ENCODE results near the gene ZMAT5.

ZMAT5 gene

GRCh38 chr22:29707471-29707870, 59.3 kb downstream of the ZMAT5 start:
- Mint-ChIP-seq H3K4me3 (no peak overlapping the region), H3K27me3 (peaks cover 36% of the 10 kb centered on the region), H3K4me1 (ENCODE audit: low read depth) (peaks cover 9% of the 10 kb centered on the region), H3K27ac (no peak overlapping the region), H3K9me3 (no peaks in the 10 kb centered on the region), H3K36me3 (ENCODE audit: low read depth) (no peaks in the 10 kb centered on the region)
- intact Hi-C loops (cut with micrococcal nuclease): no loop called here

GRCh38 chr22:29707010-29707409, 59.8 kb downstream of the ZMAT5 start:
- Mint-ChIP-seq H3K4me3 (no peak overlapping the region), H3K27me3 (peaks cover 38% of the 10 kb centered on the region), H3K9me3 (no peaks in the 10 kb centered on the region), H3K36me3 (ENCODE audit: low read depth) (no peaks in the 10 kb centered on the region), H3K27ac (no peak overlapping the region), H3K4me1 (ENCODE audit: low read depth) (peaks cover 10% of the 10 kb centered on the region)
- intact Hi-C loops (cut with micrococcal nuclease): no loop called here

GRCh38 chr22:29706486-29706885, 60.3 kb downstream of the ZMAT5 start:
- H3K36me3 Mint-ChIP-seq (ENCODE audit: low read depth): no peaks in the 10 kb centered on the region
- H3K27ac Mint-ChIP-seq: no peak overlapping the region
- peaks cover 10% of the 10 kb centered on the region for H3K4me1 Mint-ChIP-seq (ENCODE audit: low read depth)
- H3K4me3 Mint-ChIP-seq: no peak overlapping the region
- intact Hi-C loops (cut with micrococcal nuclease): no loop called here
- H3K27me3 Mint-ChIP-seq: peaks cover 40% of the 10 kb centered on the region
- no peaks in the 10 kb centered on the region for H3K9me3 Mint-ChIP-seq

GRCh38 chr22:29705651-29706050, 61.2 kb downstream of the ZMAT5 start:
- intact Hi-C loops (cut with micrococcal nuclease): no loop called here
- Mint-ChIP-seq H3K27me3 (peaks cover 41% of the 10 kb centered on the region), H3K4me1 (ENCODE audit: low read depth) (peaks cover 17% of the 10 kb centered on the region), H3K4me3 (no peak overlapping the region), H3K27ac (no peak overlapping the region), H3K9me3 (no peaks in the 10 kb centered on the region), H3K36me3 (ENCODE audit: low read depth) (no peaks in the 10 kb centered on the region)

GRCh38 chr22:29704528-29705285, 62.1 kb downstream of the ZMAT5 start:
- no peaks in the 10 kb centered on the region for H3K36me3 Mint-ChIP-seq (ENCODE audit: low read depth)
- intact Hi-C loops (cut with micrococcal nuclease): no loop called here
- H3K9me3 Mint-ChIP-seq: no peaks in the 10 kb centered on the region
- H3K27me3 Mint-ChIP-seq: peaks cover 39% of the 10 kb centered on the region
- H3K27ac Mint-ChIP-seq: no peak overlapping the region
- peaks cover 17% of the 10 kb centered on the region for H3K4me1 Mint-ChIP-seq (ENCODE audit: low read depth)
- H3K4me3 Mint-ChIP-seq: no peak overlapping the region

GRCh38 chr22:29703569-29704195, 63.1 kb downstream of the ZMAT5 start:
- Mint-ChIP-seq H3K4me3 (no peak overlapping the region), H3K36me3 (ENCODE audit: low read depth) (no peaks in the 10 kb centered on the region), H3K27ac (no peak overlapping the region), H3K27me3 (peaks cover 39% of the 10 kb centered on the region), H3K9me3 (no peaks in the 10 kb centered on the region), H3K4me1 (ENCODE audit: low read depth) (peaks cover 17% of the 10 kb centered on the region)
- intact Hi-C loops (cut with micrococcal nuclease): no loop called here

GRCh38 chr22:29702931-29703501, 63.8 kb downstream of the ZMAT5 start:
- no peak overlapping the region for H3K27ac Mint-ChIP-seq
- peaks cover 5% of the 10 kb centered on the region for H3K36me3 Mint-ChIP-seq (ENCODE audit: low read depth)
- peaks cover 39% of the 10 kb centered on the region for H3K27me3 Mint-ChIP-seq
- no peaks in the 10 kb centered on the region for H3K9me3 Mint-ChIP-seq
- H3K4me3 Mint-ChIP-seq: no peak overlapping the region
- intact Hi-C loops (cut with micrococcal nuclease): no loop called here
- peaks cover 17% of the 10 kb centered on the region for H3K4me1 Mint-ChIP-seq (ENCODE audit: low read depth)

DNA sequence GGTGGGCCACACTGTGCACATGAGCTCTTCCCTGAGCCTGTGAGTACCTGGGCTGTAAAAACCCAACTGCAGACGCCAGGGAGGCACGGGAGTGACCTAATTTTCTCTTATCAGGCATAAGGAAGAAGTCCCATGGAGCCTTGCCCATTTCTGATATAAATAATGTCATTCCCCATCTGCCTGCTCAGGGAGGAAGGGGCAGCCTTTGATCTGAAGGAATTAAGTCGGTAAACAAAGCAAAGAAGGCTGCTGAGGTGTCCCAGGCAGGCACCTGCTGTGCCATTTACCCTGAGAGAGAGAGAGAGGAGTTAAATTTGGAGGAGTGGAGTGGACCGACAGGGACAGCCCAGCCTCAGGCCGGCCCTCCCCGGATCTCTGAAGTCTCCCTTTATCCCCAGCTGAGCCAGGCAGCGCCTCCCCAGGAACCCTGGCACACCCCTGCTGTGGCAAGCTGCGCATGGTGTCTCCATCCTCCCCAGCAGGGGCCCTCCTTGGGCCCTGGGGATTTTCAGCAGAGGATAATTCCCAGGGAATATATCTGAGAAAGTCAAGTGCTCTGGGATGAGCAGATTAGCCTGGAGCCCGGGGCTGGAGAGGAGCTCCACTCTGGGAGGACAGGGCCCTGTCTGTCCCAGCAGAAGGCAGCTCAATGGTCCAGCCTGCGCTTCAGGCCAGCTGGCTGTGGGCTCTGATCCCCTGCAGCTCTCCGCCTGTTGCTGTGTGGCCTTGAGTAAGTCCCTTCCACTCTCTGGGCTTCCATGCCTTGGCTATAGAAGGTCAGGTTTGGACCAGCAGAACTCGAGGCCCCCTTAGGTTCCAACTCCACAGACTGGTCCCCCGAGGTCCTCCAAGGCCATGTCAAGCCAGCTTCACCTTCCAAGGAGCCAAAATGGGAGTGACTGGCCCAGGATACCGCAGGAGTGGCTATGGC, 64.5 kb downstream of the ZMAT5 start:
- intact Hi-C loops (cut with micrococcal nuclease): no loop called here
- no peak overlapping the region for H3K27ac Mint-ChIP-seq

GRCh38 chr22:29701155-29701999, 65.4 kb downstream of the ZMAT5 start:
- Mint-ChIP-seq H3K36me3 (ENCODE audit: low read depth) (peaks cover 21% of the 10 kb centered on the region), H3K4me1 (ENCODE audit: low read depth) (peaks cover 17% of the 10 kb centered on the region), H3K9me3 (no peaks in the 10 kb centered on the region), H3K4me3 (no peak overlapping the region), H3K27me3 (peaks cover 29% of the 10 kb centered on the region), H3K27ac (no peak overlapping the region)
- intact Hi-C loops (cut with micrococcal nuclease): no loop called here

More for the DNA sequence above, 64.5 kb downstream of the ZMAT5 start:
- no peaks in the 10 kb centered on the region for H3K9me3 Mint-ChIP-seq
- peaks cover 13% of the 10 kb centered on the region for H3K36me3 Mint-ChIP-seq (ENCODE audit: low read depth)
- peaks cover 35% of the 10 kb centered on the region for H3K27me3 Mint-ChIP-seq
- H3K4me1 Mint-ChIP-seq (ENCODE audit: low read depth): peaks cover 17% of the 10 kb centered on the region
- no peak overlapping the region for H3K4me3 Mint-ChIP-seq

DNA sequence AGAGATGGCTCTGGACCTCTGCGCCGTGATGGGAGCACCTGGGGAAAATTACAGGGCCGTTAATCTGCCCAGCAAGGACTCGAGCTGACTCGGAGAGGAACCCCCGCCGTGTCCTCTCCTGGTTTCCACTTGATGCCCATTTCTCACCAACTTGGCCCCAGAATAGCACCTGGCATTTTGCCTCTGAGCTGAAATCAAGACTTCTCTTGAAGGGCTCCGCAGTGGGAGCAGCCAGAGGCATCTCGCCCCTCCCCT, 66.0 kb downstream of the ZMAT5 start:
- H3K9me3 Mint-ChIP-seq: no peaks in the 10 kb centered on the region
- H3K36me3 Mint-ChIP-seq (ENCODE audit: low read depth): peaks cover 27% of the 10 kb centered on the region
- peaks cover 24% of the 10 kb centered on the region for H3K27me3 Mint-ChIP-seq
- no peak overlapping the region for H3K27ac Mint-ChIP-seq
- H3K4me1 Mint-ChIP-seq (ENCODE audit: low read depth): peaks cover 17% of the 10 kb centered on the region
- intact Hi-C loops (cut with micrococcal nuclease): no loop called here
- no peak overlapping the region for H3K4me3 Mint-ChIP-seq

- Mint-ChIP-seq H3K27me3 (peaks cover 24% of the 10 kb centered on the region), H3K27ac (no peak overlapping the region)
- intact Hi-C loops (cut with micrococcal nuclease): no loop called here
Observed at GRCh38 chr22:29700206-29700899, 66.5 kb downstream of the ZMAT5 start.

GRCh38 chr22:29697853-29698598, 68.8 kb downstream of the ZMAT5 start:
- H3K4me1 Mint-ChIP-seq (ENCODE audit: low read depth): peaks cover 13% of the 10 kb centered on the region
- H3K36me3 Mint-ChIP-seq (ENCODE audit: low read depth): peaks cover 55% of the 10 kb centered on the region
- no peaks in the 10 kb centered on the region for H3K9me3 Mint-ChIP-seq
- H3K4me3 Mint-ChIP-seq: no peak overlapping the region
- intact Hi-C loops (cut with micrococcal nuclease): no loop called here
- H3K27ac Mint-ChIP-seq: no peak overlapping the region
- peaks cover 15% of the 10 kb centered on the region for H3K27me3 Mint-ChIP-seq

More at GRCh38 chr22:29700206-29700899, 66.5 kb downstream of the ZMAT5 start:
- no peak overlapping the region for H3K4me3 Mint-ChIP-seq
- no peaks in the 10 kb centered on the region for H3K9me3 Mint-ChIP-seq
- peaks cover 17% of the 10 kb centered on the region for H3K4me1 Mint-ChIP-seq (ENCODE audit: low read depth)
- H3K36me3 Mint-ChIP-seq (ENCODE audit: low read depth): peaks cover 32% of the 10 kb centered on the region

All from dendritic cell treated with granulocyte-macrophage colony-stimulating factor and Interleukin-4, amounts not matched to agents 40 ng/mL and 50 ng/mL, for 4 days (primary cell).